GM12878 (cell line): ENCODE measurements around the gene SYNGAP1. TPM values are rescaled to one million over a fixed set of nuclear protein-coding genes. Genes with fewer than 3 reads are reported as not detected.

Source experiments
- ATAC-seq: fragments of 200-7000 bp; cut with Tn5 transposase; 3 replicates; pipeline ENCODE4 v1.9.1; 2020; ENCODE audit warnings: mild to moderate bottlenecking, moderate library complexity
- BruUV-seq: library from RNA; stranded (reverse); fragments of 400-500 nt; replicated peaks from 2 replicates; lab custom pipeline; 2021; lab: Mats Ljungman, UMichigan
- CTCF ChIA-PET: fragments of 300-600 bp; sonication (Branson Sonifier 250); formaldehyde crosslinking; extraction: SDS; loops from one replicate; lab custom pipeline; 2021; ENCODE audit warnings: inconsistent platforms; lab: Yijun Ruan, JAX
- POLR2A ChIA-PET: fragments of 350-600 bp; formaldehyde crosslinking; extraction: SDS; loops from one replicate; lab custom pipeline; 2021; ENCODE audit warnings: inconsistent platforms; lab: Charles Lee
- RAD21 ChIA-PET: fragments of 300-600 bp; sonication (Branson Sonifier 250); formaldehyde crosslinking; loops from one replicate; lab custom pipeline; 2023; ENCODE audit warnings: antibody characterized with exemption; ENCODE audit not compliant: unreplicated experiment; lab: Charles Lee
- SMC1A ChIA-PET: fragments of 300-600 bp; sonication (Branson Sonifier 250); formaldehyde crosslinking; loops from one replicate; lab custom pipeline; 2023; ENCODE audit not compliant: unreplicated experiment, uncharacterized antibody; lab: Charles Lee
- DNase-seq: peaks from one replicate; pipeline ENCODE4 v3.0.0-alpha.2; 2011; ENCODE audit warnings: low read depth, low spot score
- FAIRE-seq: peaks from 3 replicates; lab custom pipeline; 2011; peaks lifted over from hg19 to GRCh38; lab: Jason Lieb, UNC
- H2AFZ ChIP-seq: 2 replicates; pipeline ENCODE4 v1.6.0; 2011; ENCODE audit warnings: low read depth, low read length, control low read depth; ENCODE audit not compliant: control insufficient read depth
- H3K27ac ChIP-seq: 2 replicates; pipeline ENCODE4 v1.5.1; 2011; ENCODE audit warnings: control low read depth; ENCODE audit not compliant: control insufficient read depth, insufficient read depth
- H3K27me3 ChIP-seq, 2 experiments: replicated peaks in 1 of 2; 2 replicates each; pipeline versions ENCODE4 v1.6.0 to v1.6.1; 2011; ENCODE audit warnings: low read length in 1 of 2; ENCODE audit not compliant: control insufficient read depth in 2 of 2, insufficient read depth in 2 of 2
- H3K36me3 ChIP-seq, 2 experiments: 2 replicates each; pipeline ENCODE4 v1.5.1; 2011; ENCODE audit warnings: low read length in 1 of 2; ENCODE audit not compliant: control insufficient read depth in 2 of 2, insufficient read depth in 2 of 2
- H3K4me1 ChIP-seq: 2 replicates; pipeline ENCODE4 v1.6.1; 2011; ENCODE audit warnings: mild to moderate bottlenecking, low read length, moderate library complexity, mixed read lengths; ENCODE audit not compliant: control insufficient read depth, insufficient read depth
- H3K4me2 ChIP-seq: 2 replicates; pipeline ENCODE4 v1.6.0; 2011; ENCODE audit warnings: control low read depth; ENCODE audit not compliant: control insufficient read depth, insufficient read depth
- H3K4me3 ChIP-seq: fragments of 200-600 bp; sonication (generic); 2 replicates; pipeline ENCODE4 v1.5.1; 2016
- H3K79me2 ChIP-seq: 2 replicates; pipeline ENCODE4 v1.6.0; 2011; ENCODE audit warnings: low read length; ENCODE audit not compliant: control insufficient read depth, insufficient read depth
- H3K9ac ChIP-seq: 2 replicates; pipeline ENCODE4 v1.8.0; 2011; ENCODE audit warnings: low read length, control low read depth, mixed read lengths; ENCODE audit not compliant: control insufficient read depth, insufficient read depth
- H3K9me3 ChIP-seq: replicated peaks from 3 replicates; pipeline ENCODE4 v1.5.1; 2011; ENCODE audit warnings: mild to moderate bottlenecking, low read length; ENCODE audit not compliant: control insufficient read depth, insufficient read depth
- H4K20me1 ChIP-seq: 2 replicates; pipeline ENCODE4 v1.6.0; 2011; ENCODE audit not compliant: control insufficient read depth, insufficient read depth
- BRCA1 ChIP-seq: IDR thresholded peaks from 2 replicates; pipeline ENCODE4 v1.6.1; 2011; ENCODE audit warnings: low read depth, low read length, improper control_type of control experiment
- CEBPB ChIP-seq, 2 experiments: fragments of 150-350 bp in 1 of 2; IDR thresholded peaks; 2 replicates each; pipeline ENCODE4 v1.6.1; 2012 to 2014; ENCODE audit warnings: low read depth in 2 of 2, low read length in 2 of 2, borderline replicate concordance in 1 of 2, inconsistent platforms in 1 of 2
- CHD4 ChIP-seq: fragments of 200-600 bp; sonication (generic); IDR thresholded peaks from 2 replicates; pipeline ENCODE4 v1.6.1; 2016; ENCODE audit warnings: mild to moderate bottlenecking
- CREB1 ChIP-seq: IDR thresholded peaks from 2 replicates; pipeline ENCODE4 v1.6.1; 2012; ENCODE audit warnings: low read depth, mild to moderate bottlenecking, inconsistent platforms
- CREM ChIP-seq: IDR thresholded peaks from 2 replicates; pipeline ENCODE4 v1.6.1; 2014; ENCODE audit warnings: antibody characterized with exemption, low read depth
- DPF2 ChIP-seq: fragments of 450-650 bp; IDR thresholded peaks from 2 replicates; pipeline ENCODE4 v1.6.1; 2017; ENCODE audit warnings: mild to moderate bottlenecking
- KDM1A ChIP-seq: fragments of 200-600 bp; sonication (generic); IDR thresholded peaks from 2 replicates; pipeline ENCODE4 v1.6.1; 2016; ENCODE audit warnings: borderline replicate concordance
- KLF5 ChIP-seq: fragments of 450-650 bp; IDR thresholded peaks from 2 replicates; pipeline ENCODE4 v1.6.1; 2014; ENCODE audit warnings: mild to moderate bottlenecking; ENCODE audit not compliant: partially characterized antibody
- MTA2 ChIP-seq: fragments of 450-650 bp; IDR thresholded peaks from 2 replicates; pipeline ENCODE4 v1.6.1; 2016; ENCODE audit warnings: low read depth, mild to moderate bottlenecking, moderate library complexity
- MXI1 ChIP-seq: fragments of 150-350 bp; IDR thresholded peaks from 2 replicates; pipeline ENCODE4 v1.6.1; 2011; ENCODE audit warnings: low read depth, mild to moderate bottlenecking, inconsistent platforms, low read length, improper control_type of control experiment
- NFIC ChIP-seq: IDR thresholded peaks from 2 replicates; pipeline ENCODE4 v1.6.1; 2012; ENCODE audit warnings: low read depth, mild to moderate bottlenecking, inconsistent platforms, low read length, moderate library complexity
- PAX8 ChIP-seq: fragments of 450-650 bp; IDR thresholded peaks from 2 replicates; pipeline ENCODE4 v1.6.1; 2017; ENCODE audit warnings: mild to moderate bottlenecking, moderate library complexity
- PML ChIP-seq: IDR thresholded peaks from 2 replicates; pipeline ENCODE4 v1.6.1; 2012; ENCODE audit warnings: low read length, inconsistent platforms
- RUNX3 ChIP-seq: IDR thresholded peaks from 2 replicates; pipeline ENCODE4 v1.6.1; 2012; ENCODE audit warnings: low read length, inconsistent platforms
- WGBS: methylation state at CpG from one replicate; pipeline ENCODE4 v1.1.6; 2016; ENCODE audit warnings: low lambda C conversion rate; ENCODE audit not compliant: insufficient replicate concordance, insufficient coverage; ENCODE audit errors: missing lambda C conversion rate; 5-methylcytosine and 5-hydroxymethylcytosine counted together
- in situ Hi-C: fragments of 300-500 bp; cut with MboI; formaldehyde crosslinking; loops from 9 replicates; pipeline ENCODE4 v1.14.3; 2018; ENCODE audit warnings: mixed read lengths
- intact Hi-C: fragments of 100-400 bp; cut with micrococcal nuclease; formaldehyde crosslinking; loops from one replicate; pipeline ENCODE4 v1.14.2; 2022; ENCODE audit not compliant: unreplicated experiment
- polyA plus RNA-seq, 11 experiments: library from polyadenylated mRNA; depleted of rRNA in 4 of 11; unstranded in 6 of 11; stranded (reverse) in 5 of 11; fragments of >200 nt; fragmentation: Nextera tagmentation in 4 of 11; fragmentation: Illumina TruSeq in 1 of 11; extraction: Ambion mirVana in 4 of 11; extraction: Trizol in 1 of 11; gene quantifications; 1 replicate in 1 of 11; 2 replicates in 10 of 11; pipeline versions ENCODE4 v1.2.1 to v1.2.3, GENCODE V29; 2011 to 2016; ENCODE audit warnings: inconsistent platforms in 2 of 11, missing spikeins in 2 of 11, low read depth in 1 of 11
- total RNA-seq, 4 experiments: library from RNA; depleted of rRNA in 3 of 4; stranded (reverse); fragments of >200 nt in 3 of 4; fragmentation: Illumina TruSeq in 1 of 4; extraction: Trizol in 1 of 4; gene quantifications; 2 replicates each; pipeline versions ENCODE4 v1.2.1 to v1.2.3, GENCODE V29; 2013 to 2021
- TF ChIP-seq, protein P1 (sequence below): IDR thresholded peaks from 2 replicates; pipeline ENCODE4 v1.6.1; 2012; ENCODE audit warnings: mild to moderate bottlenecking, low read depth, low read length
- TF ChIP-seq, protein P2 (sequence below): IDR thresholded peaks from 2 replicates; pipeline ENCODE4 v1.6.1; 2012; ENCODE audit warnings: low read depth, low read length, improper control_type of control experiment
- TF ChIP-seq, protein P3 (sequence below): IDR thresholded peaks from 2 replicates; pipeline ENCODE4 v1.6.1; 2012; ENCODE audit warnings: low read depth, low read length, improper control_type of control experiment

The SYNGAP1 gene
- total and polyA plus RNA-seq, 10 of the 15 experiments (the other 5 are each of a cell fraction or from before 2014, with no cell fraction given): 0.05 to 9.2 (median 1.2) TPM

DNA sequence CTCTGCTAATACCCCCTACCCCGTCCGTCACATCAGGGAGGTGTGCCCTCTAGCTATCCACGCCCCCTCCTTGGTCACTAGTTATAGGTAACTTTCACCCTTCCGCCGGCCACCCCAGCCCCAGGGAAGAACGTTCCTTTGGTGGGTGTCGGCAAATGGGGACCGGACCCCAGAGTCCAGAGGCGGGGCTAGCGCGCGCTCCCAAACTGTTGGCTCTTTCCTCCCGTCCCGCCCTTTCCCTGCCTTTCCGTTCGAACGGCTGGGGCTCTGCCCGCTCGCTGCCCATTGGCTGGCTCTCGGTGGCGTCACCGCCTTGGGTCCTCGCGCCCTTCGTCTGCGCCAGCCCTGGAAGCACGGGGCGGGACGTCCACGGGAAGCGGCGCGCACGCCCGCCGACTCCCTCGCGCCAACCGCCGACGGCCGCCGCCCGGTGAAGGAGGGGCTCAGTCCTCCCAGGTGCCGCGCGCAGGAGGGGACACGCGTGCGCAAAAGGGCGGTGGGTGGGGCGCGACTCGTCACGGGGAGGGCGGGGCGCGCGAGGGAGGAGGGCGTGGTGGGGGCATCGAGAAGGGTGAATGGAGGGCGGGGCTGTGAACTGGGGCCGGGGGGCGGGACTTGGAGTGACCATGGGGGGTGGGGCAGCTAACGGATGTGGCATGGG lies 9.7 kb upstream of the SYNGAP1 start:
- in situ Hi-C loops: no loop called here
- DNase-seq (peak; percentile 86), ATAC-seq (peak; percentile 96), FAIRE-seq (peak; percentile 98)
- ChIA-PET SMC1A (interaction anchor here (1.0 kb wide), 1 partner anchor 14 kb away, joined by 4 read pairs; no protein-coding TSS in a partner anchor), CTCF (interaction anchor here (0.6 to 1.2 kb wide), 4 partner anchors 8 to 142 kb away, joined by 3 to 4 read pairs (median 4); partner anchors contain the start of gene CUTA), RAD21 (interaction anchor here (1.0 to 1.2 kb wide), 2 partner anchors 9 to 14 kb away, joined by 3 to 4 read pairs; no protein-coding TSS in a partner anchor), POLR2A (interaction anchor here (0.5 to 2.2 kb wide), 9 partner anchors 14 to 1269 kb away, joined by 3 to 8 read pairs (median 4); partner anchors contain the start of gene ZBTB22)
- Histone ChIP-seq H3K4me1 (peaks cover 16% of the 10 kb centered on the region), H3K4me3 (peak overlapping the region; percentile 73), H4K20me1 (no peaks in the 10 kb centered on the region; the same call in 1 of the 2 replicates), H3K4me2 (peak overlapping the region; percentile 70), H3K36me3 (peaks cover 19 to 22% of the 10 kb centered on the region in 2 experiments), H3K27ac (peak overlapping the region; percentile 90), H3K9ac (peak overlapping the region; percentile 75), H3K9me3 (no peaks in the 10 kb centered on the region), H3K27me3 (no peaks in the 10 kb centered on the region), H3K79me2 (peaks cover 8% of the 10 kb centered on the region), H2AFZ (peak overlapping the region; percentile 88)
- intact Hi-C loops: loop anchor here (1.0 kb wide), 1 partner anchor 44 kb away; the partner anchor contains the start of gene ZBTB9
- WGBS: under 1% methylated on average over 52 of the region's 65 CpGs
- no TSS peak for BruUV-seq
- TF ChIP-seq CEBPB (IDR thresholded peaks at IDR 0.05; ENCODE audit: borderline replicate concordance in 1 of 2, low read depth in 2 of 2, low read length in 2 of 2): no peak
- TF ChIP-seq MTA2: no peak
- TF ChIP-seq KDM1A: no peak
- TF ChIP-seq PAX8: no peak
- peak; percentile 74 for TF ChIP-seq CREM
- TF ChIP-seq PML: no peak
- TF ChIP-seq NFIC: no peak
- TF ChIP-seq, protein P1, sequence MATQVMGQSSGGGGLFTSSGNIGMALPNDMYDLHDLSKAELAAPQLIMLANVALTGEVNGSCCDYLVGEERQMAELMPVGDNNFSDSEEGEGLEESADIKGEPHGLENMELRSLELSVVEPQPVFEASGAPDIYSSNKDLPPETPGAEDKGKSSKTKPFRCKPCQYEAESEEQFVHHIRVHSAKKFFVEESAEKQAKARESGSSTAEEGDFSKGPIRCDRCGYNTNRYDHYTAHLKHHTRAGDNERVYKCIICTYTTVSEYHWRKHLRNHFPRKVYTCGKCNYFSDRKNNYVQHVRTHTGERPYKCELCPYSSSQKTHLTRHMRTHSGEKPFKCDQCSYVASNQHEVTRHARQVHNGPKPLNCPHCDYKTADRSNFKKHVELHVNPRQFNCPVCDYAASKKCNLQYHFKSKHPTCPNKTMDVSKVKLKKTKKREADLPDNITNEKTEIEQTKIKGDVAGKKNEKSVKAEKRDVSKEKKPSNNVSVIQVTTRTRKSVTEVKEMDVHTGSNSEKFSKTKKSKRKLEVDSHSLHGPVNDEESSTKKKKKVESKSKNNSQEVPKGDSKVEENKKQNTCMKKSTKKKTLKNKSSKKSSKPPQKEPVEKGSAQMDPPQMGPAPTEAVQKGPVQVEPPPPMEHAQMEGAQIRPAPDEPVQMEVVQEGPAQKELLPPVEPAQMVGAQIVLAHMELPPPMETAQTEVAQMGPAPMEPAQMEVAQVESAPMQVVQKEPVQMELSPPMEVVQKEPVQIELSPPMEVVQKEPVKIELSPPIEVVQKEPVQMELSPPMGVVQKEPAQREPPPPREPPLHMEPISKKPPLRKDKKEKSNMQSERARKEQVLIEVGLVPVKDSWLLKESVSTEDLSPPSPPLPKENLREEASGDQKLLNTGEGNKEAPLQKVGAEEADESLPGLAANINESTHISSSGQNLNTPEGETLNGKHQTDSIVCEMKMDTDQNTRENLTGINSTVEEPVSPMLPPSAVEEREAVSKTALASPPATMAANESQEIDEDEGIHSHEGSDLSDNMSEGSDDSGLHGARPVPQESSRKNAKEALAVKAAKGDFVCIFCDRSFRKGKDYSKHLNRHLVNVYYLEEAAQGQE: no peak
- TF ChIP-seq MXI1: peak; percentile 81
- no peak for TF ChIP-seq BRCA1
- no peak for TF ChIP-seq RUNX3
- no peak for TF ChIP-seq CREB1
- TF ChIP-seq DPF2: peak; percentile 18; the same call in 1 of the 2 replicates
- TF ChIP-seq, protein P2, sequence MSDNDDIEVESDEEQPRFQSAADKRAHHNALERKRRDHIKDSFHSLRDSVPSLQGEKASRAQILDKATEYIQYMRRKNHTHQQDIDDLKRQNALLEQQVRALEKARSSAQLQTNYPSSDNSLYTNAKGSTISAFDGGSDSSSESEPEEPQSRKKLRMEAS: peak; percentile 80
- peak; percentile 30 for TF ChIP-seq KLF5
- TF ChIP-seq, protein P3, sequence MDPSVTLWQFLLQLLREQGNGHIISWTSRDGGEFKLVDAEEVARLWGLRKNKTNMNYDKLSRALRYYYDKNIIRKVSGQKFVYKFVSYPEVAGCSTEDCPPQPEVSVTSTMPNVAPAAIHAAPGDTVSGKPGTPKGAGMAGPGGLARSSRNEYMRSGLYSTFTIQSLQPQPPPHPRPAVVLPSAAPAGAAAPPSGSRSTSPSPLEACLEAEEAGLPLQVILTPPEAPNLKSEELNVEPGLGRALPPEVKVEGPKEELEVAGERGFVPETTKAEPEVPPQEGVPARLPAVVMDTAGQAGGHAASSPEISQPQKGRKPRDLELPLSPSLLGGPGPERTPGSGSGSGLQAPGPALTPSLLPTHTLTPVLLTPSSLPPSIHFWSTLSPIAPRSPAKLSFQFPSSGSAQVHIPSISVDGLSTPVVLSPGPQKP: no peak
- no peak for TF ChIP-seq CHD4
